ENCODE data around the gene SH3PXD2A.

DNA sequence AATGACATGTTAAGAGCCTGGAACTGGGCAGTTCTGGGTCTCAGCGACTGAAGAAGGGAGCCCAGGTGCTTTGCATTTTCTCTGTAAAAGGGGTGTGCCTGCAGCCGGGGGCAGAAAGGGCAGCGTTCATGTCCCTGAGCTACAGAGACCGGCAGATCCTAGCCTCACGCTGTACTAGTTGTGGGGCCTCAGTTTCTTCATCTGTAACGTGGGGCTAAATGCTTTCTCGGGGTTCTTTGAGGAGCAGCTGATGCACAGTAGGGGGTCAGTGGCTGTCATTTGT is 282.2 kb downstream of the SH3PXD2A start:
- TF ChIP-seq, protein P1, sequence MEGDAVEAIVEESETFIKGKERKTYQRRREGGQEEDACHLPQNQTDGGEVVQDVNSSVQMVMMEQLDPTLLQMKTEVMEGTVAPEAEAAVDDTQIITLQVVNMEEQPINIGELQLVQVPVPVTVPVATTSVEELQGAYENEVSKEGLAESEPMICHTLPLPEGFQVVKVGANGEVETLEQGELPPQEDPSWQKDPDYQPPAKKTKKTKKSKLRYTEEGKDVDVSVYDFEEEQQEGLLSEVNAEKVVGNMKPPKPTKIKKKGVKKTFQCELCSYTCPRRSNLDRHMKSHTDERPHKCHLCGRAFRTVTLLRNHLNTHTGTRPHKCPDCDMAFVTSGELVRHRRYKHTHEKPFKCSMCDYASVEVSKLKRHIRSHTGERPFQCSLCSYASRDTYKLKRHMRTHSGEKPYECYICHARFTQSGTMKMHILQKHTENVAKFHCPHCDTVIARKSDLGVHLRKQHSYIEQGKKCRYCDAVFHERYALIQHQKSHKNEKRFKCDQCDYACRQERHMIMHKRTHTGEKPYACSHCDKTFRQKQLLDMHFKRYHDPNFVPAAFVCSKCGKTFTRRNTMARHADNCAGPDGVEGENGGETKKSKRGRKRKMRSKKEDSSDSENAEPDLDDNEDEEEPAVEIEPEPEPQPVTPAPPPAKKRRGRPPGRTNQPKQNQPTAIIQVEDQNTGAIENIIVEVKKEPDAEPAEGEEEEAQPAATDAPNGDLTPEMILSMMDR (IDR thresholded peaks at IDR 0.05; ENCODE audit: borderline replicate concordance, extremely low read depth, low read length, poor library complexity, severe bottlenecking): no peak
- TF ChIP-seq EZH2 (IDR thresholded peaks at IDR 0.05; ENCODE audit: borderline replicate concordance, low read depth, low read length, severe bottlenecking): no peak

Measured in DND-41 (cell line).